WI38 (cell line): ENCODE results near the gene C11orf98.

Experiments used
- H3K4me3 ChIP-seq: 2 replicates; pipeline ENCODE4 v1.5.1; 2011; ENCODE audit warnings: low read depth, mild to moderate bottlenecking, control low read depth, low read length
- TF ChIP-seq, protein P1 (sequence below): IDR thresholded peaks from 2 replicates; pipeline ENCODE4 v1.5.1; 2012; ENCODE audit warnings: low read depth, mild to moderate bottlenecking, control low read depth, low read length

C11orf98 gene

DNA sequence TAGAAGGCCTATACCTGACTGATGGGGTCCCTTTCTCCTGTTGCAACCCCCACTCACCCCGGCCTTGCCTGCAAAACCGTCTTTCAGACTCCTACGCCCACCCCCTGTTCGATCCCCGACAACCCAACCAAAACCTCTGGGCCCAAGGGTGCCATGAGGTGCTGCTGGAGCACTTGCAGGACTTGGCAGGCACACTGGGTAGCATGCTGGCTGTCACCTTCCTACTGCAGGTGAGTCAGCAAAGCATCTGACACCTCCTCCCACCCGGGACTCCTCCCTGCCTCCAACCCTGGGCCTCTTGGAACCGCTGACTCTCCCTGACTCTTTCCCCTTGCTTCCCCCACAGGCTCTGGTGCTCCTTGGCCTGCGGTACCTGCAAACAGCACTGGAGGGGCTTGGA, 50.7 kb downstream of the C11orf98 start:
- TF ChIP-seq, protein P1, sequence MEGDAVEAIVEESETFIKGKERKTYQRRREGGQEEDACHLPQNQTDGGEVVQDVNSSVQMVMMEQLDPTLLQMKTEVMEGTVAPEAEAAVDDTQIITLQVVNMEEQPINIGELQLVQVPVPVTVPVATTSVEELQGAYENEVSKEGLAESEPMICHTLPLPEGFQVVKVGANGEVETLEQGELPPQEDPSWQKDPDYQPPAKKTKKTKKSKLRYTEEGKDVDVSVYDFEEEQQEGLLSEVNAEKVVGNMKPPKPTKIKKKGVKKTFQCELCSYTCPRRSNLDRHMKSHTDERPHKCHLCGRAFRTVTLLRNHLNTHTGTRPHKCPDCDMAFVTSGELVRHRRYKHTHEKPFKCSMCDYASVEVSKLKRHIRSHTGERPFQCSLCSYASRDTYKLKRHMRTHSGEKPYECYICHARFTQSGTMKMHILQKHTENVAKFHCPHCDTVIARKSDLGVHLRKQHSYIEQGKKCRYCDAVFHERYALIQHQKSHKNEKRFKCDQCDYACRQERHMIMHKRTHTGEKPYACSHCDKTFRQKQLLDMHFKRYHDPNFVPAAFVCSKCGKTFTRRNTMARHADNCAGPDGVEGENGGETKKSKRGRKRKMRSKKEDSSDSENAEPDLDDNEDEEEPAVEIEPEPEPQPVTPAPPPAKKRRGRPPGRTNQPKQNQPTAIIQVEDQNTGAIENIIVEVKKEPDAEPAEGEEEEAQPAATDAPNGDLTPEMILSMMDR = no peak
- H3K4me3 ChIP-seq = no peak overlapping the region

- TF ChIP-seq, protein P1 = no peak
Observed at GRCh38 chr11:62613291-62613778, 51.7 kb downstream of the C11orf98 start.

More at GRCh38 chr11:62613291-62613778, 51.7 kb downstream of the C11orf98 start:
- H3K4me3 ChIP-seq = peak overlapping the region; percentile 76
